Karpas-422 (cell line): ENCODE data around the gene RTL10. TPM values are rescaled to one million over a fixed set of nuclear protein-coding genes. Genes with fewer than 3 reads are reported as not detected.

Experiments
- DNase-seq: peaks from one replicate; pipeline ENCODE4 v3.0.0-alpha.2; 2015
- H2AFZ ChIP-seq: fragments of 200-600 bp; sonication (generic); 2 replicates; pipeline ENCODE4 v1.6.1; 2014; ENCODE audit warnings: antibody characterized with exemption, low read length, mixed read lengths
- H3K27ac ChIP-seq: fragments of 200-600 bp; sonication (generic); 2 replicates; pipeline ENCODE4 v1.5.1; 2014; ENCODE audit warnings: mild to moderate bottlenecking, low read length, moderate library complexity
- H3K27me3 ChIP-seq: fragments of 200-600 bp; sonication (generic); 2 replicates; pipeline ENCODE4 v1.6.1; 2014; ENCODE audit warnings: low read length, mixed read lengths
- H3K36me3 ChIP-seq: fragments of 200-600 bp; sonication (generic); 2 replicates; pipeline ENCODE4 v1.6.1; 2014; ENCODE audit warnings: low read length, mixed read lengths; ENCODE audit not compliant: insufficient read depth
- H3K4me1 ChIP-seq: fragments of 200-600 bp; sonication (generic); 2 replicates; pipeline ENCODE4 v1.6.1; 2014; ENCODE audit warnings: mild to moderate bottlenecking, low read length, mixed read lengths
- H3K4me2 ChIP-seq: fragments of 200-600 bp; sonication (generic); 2 replicates; pipeline ENCODE4 v1.6.1; 2014; ENCODE audit warnings: low read length, low read depth, mild to moderate bottlenecking; ENCODE audit not compliant: poor library complexity, severe bottlenecking
- H3K4me3 ChIP-seq: fragments of 200-600 bp; sonication (generic); 2 replicates; pipeline ENCODE4 v1.5.1; 2014; ENCODE audit warnings: mild to moderate bottlenecking, antibody characterized with exemption, low read length, mixed read lengths
- H3K79me2 ChIP-seq: fragments of 200-600 bp; sonication (generic); 2 replicates; pipeline ENCODE4 v1.6.1; 2014; ENCODE audit warnings: mild to moderate bottlenecking, low read length, mixed read lengths
- H3K9ac ChIP-seq: fragments of 200-600 bp; sonication (generic); 2 replicates; pipeline ENCODE4 v1.6.0; 2014; ENCODE audit warnings: low read length
- H3K9me2 ChIP-seq: fragments of 200-600 bp; sonication (generic), shearing (Covaris generic); replicated peaks from 2 replicates; pipeline ENCODE4 v1.6.0; 2014; ENCODE audit warnings: mild to moderate bottlenecking, low read length, moderate library complexity; ENCODE audit not compliant: insufficient read depth
- H3K9me3 ChIP-seq: fragments of 300-700, 200-600 bp; sonication (generic); 2 replicates; pipeline ENCODE4 v1.6.1; 2014; ENCODE audit warnings: low read length, mixed read lengths
- H4K20me1 ChIP-seq: fragments of 200-600 bp; sonication (generic); 2 replicates; pipeline ENCODE4 v1.6.1; 2014; ENCODE audit warnings: mild to moderate bottlenecking, antibody characterized with exemption, low read length, low read depth; ENCODE audit not compliant: insufficient read depth
- total RNA-seq: library from RNA; depleted of rRNA; stranded (reverse); fragments of >200 nt; shearing (Covaris generic); gene quantifications from 2 replicates; pipeline ENCODE4 v1.2.3, GENCODE V29; 2014; ENCODE audit warnings: low replicate concordance

RTL10 gene
- total RNA-seq, 1 experiment from 2014 or later: 6.5 TPM

DNA sequence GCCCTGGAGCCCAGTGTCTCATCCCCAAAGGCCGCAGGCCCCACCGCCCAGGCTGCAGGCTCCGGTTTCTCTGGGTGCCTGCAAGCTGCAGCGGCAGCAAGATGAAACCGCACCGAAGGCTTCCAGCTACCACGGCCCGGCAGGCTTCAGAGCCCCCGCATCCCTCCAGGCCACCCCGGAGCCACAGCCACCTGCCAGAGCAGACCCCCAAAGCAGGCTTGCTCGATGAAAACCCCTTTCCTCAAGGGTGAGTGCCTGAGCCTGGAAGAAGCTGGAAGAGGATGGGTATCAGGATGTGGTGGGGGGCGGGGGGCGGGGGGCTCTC is 24.5 kb upstream of the RTL10 start:
- no peak for DNase-seq
- Histone ChIP-seq H3K4me1 (peaks cover 5% of the 10 kb centered on the region), H3K36me3 (no peaks in the 10 kb centered on the region), H3K4me2 (no peak overlapping the region), H3K9ac (no peak overlapping the region), H2AFZ (no peak overlapping the region), H3K9me3 (no peaks in the 10 kb centered on the region), H3K4me3 (no peak overlapping the region), H3K9me2 (no peaks in the 10 kb centered on the region), H3K27ac (no peak overlapping the region), H3K27me3 (no peaks in the 10 kb centered on the region), H3K79me2 (no peaks in the 10 kb centered on the region), H4K20me1 (no peaks in the 10 kb centered on the region)

DNA sequence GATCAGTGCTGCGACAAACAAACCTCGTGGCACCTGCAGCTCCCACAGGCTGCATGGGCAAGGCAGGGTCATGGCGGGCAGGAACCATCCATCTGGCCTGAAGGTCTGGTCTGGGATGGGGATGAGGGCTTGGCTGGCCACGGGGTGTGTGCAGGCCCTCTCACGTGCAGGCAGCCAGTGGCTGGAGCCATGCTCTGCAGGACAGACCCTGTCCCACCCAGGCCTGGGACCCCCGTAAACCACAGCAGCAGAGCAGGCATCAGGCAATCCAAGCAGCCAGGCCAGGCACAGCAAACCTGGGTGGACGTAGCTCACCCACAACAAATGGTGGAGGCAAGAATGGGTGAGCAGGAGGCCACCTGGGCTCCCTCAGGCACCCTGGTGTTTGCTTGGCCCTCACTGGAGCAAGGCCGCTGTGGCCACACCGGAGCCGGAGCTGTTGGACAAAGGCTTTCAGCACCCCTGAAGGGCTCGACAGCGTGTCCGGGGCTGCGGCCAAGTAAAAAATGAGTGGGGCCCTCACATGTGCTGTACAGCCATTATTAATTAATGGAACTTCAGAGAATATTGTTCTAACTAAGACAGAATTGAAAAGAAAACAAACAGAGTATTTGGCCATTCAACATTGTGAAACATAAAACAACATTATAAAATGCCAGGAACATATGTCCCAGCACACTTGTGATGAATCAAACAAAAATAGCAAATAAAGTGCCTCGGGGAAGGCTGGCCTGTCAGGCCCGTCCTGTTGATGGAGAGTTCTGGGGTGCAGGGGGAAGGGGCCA is 24.0 kb upstream of the RTL10 start:
- Histone ChIP-seq H3K27me3 (no peaks in the 10 kb centered on the region), H3K79me2 (no peaks in the 10 kb centered on the region), H3K4me2 (no peak overlapping the region), H2AFZ (no peak overlapping the region), H3K9ac (no peak overlapping the region), H4K20me1 (no peaks in the 10 kb centered on the region), H3K36me3 (no peaks in the 10 kb centered on the region), H3K9me2 (no peaks in the 10 kb centered on the region), H3K4me3 (no peak overlapping the region), H3K27ac (no peak overlapping the region), H3K4me1 (peaks cover 5% of the 10 kb centered on the region), H3K9me3 (no peaks in the 10 kb centered on the region)
- DNase-seq: no peak

DNA sequence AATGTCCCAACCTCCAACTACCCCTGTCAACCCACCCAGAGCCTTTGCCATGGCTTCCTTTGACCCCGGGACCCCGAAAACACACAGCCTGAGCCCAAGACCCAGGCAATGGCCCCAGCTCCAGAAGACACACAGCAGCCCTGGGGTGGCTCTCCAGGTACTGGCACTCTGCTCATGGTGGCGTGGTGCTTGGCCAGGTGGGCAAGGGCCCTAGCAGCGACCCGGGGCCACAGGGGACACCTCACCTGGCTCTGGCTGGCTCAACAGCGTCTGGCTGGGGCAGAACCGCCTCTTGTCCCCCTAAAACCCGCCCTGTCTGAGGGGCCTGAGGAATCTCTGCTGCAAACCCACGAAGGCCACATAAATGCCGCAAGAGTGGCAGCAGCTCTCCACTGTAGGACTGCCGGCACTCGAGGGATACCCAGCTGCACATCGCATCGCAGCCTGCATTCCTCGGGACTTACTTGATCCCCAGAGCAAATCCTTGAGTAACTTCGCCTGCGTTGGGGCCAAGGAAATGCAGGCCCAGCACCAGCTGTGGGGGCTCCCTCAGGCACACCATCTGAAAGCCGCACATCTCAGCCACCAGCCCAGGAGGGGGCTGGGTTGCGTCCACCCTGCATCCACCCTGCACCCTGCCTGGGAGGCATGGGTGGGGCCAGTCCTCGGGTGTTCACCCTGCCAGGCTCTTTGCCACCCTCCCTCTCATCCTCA is 23.1 kb upstream of the RTL10 start:
- no peaks in the 10 kb centered on the region for H3K79me2 ChIP-seq
- DNase-seq: no peak
- no peaks in the 10 kb centered on the region for H3K9me2 ChIP-seq
- H3K36me3 ChIP-seq: no peaks in the 10 kb centered on the region
- H3K4me1 ChIP-seq: peaks cover 5% of the 10 kb centered on the region
- no peaks in the 10 kb centered on the region for H3K9me3 ChIP-seq
- H4K20me1 ChIP-seq: no peaks in the 10 kb centered on the region
- no peak overlapping the region for H3K9ac ChIP-seq
- no peak overlapping the region for H3K27ac ChIP-seq
- H3K27me3 ChIP-seq: no peaks in the 10 kb centered on the region
- H3K4me2 ChIP-seq: no peak overlapping the region
- no peak overlapping the region for H2AFZ ChIP-seq
- H3K4me3 ChIP-seq: no peak overlapping the region

DNA sequence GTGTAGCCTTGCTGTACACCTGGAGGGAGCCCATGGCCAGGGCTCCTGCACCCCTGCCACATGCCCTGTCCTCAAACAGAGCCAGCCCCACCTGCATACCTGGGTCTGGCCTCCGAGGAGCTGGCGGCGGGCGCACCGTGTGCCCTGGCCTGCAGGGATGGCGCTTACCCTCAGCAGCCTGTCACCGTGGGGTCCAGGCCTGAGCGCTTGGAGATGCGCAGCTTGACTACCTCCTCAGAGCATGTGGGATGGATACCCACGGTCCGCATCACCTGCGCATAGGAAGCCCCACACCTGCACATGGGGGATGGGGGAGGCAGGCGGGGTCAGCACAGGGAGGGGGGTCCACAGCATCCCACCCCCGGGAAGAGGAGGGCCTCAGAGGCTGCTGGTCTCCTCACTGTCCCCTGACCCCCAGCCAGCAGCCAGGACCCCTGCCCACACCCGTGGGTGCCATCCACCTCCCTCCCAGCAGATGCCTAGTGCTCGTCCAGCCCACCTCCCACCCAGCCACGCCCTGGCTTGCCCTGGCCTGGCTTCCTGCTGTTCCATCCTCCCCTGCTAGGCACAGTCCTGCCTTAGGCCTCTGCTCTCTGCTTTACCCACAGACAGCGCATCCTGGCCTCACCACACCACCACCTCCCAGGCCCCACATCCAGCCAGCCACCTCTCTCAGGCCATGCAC is 22.4 kb upstream of the RTL10 start:
- Histone ChIP-seq H2AFZ (no peak overlapping the region), H3K4me3 (no peak overlapping the region), H3K27me3 (no peaks in the 10 kb centered on the region), H3K4me2 (no peak overlapping the region), H3K9me2 (no peaks in the 10 kb centered on the region), H3K79me2 (no peaks in the 10 kb centered on the region), H3K9ac (no peak overlapping the region), H3K36me3 (no peaks in the 10 kb centered on the region), H3K4me1 (peaks cover 5% of the 10 kb centered on the region), H4K20me1 (no peaks in the 10 kb centered on the region), H3K27ac (no peak overlapping the region), H3K9me3 (no peaks in the 10 kb centered on the region)
- no peak for DNase-seq

DNA sequence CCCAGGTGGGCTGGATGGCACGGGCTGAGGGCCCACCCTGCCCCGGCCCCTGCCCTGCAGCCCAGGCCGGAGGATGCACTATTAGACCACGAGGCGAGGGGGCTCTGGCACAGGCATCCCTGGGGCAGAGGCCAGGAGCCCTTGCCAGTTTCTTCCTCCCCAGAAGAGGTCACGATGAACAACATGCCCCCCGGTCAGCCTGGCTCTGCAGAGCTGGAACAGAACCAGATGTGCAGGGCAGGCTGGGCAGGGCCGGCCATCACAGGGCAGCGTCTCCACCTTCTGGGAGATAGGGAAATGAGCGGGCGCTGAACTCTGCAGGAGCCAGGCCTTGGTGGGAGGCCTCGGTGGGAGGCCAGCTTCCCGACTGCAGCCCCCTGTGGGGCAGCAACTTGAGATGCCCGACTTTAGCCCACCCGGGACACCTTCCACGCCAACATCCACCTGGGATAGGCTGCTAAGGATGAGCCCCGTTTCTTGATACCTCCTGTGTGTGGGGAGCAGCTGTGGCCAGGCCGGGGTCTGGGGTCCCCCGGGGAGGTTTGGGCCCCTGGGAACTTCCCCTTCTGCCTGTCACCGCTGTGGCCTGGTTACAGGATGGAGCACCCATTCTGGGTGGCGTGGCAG is 21.8 kb upstream of the RTL10 start:
- Histone ChIP-seq H3K9me3 (no peaks in the 10 kb centered on the region), H3K9ac (no peak overlapping the region), H3K4me1 (no peaks in the 10 kb centered on the region), H2AFZ (no peak overlapping the region), H3K9me2 (no peaks in the 10 kb centered on the region), H3K36me3 (no peaks in the 10 kb centered on the region), H3K27me3 (no peaks in the 10 kb centered on the region), H4K20me1 (no peaks in the 10 kb centered on the region), H3K4me3 (no peak overlapping the region), H3K79me2 (no peaks in the 10 kb centered on the region), H3K4me2 (no peak overlapping the region), H3K27ac (no peak overlapping the region)
- DNase-seq: no peak

DNA sequence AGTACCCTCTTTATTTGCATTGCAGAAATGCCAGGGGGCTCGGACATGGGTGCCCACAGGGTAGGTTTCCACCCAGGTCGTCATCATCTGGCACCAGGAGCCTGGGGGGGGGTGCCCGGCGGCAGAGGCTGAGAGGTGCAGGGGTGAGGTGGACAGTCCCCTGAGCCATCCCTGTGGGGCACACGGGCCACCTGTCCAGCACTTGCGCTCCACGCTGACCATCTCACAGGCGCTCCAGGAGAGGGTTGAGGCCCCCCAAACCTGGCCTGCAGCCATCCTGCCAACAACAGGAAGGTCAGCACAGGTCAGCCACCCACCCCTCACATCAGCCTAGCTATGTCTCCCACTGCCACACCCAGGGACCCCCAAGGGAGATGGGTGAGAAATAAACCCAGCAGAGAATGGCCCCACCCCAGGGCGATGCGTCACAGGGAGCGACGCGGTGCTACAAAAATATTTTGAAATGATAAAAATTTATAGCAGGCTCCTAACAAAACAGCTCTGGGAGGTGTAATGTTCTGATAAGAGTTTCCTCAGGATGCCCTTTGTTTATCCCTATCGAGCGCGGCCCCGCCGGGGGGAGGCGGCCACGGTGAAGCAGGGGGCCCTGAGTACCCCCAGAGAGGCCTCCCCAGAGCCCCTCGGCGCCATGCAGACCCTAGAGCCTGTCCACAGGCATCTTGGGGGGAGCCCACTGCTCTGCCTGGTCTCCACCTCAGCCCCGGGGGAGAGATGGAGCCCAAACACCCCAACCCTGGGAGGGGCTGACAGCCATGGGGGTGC is 21.0 kb upstream of the RTL10 start:
- Histone ChIP-seq H3K4me1 (no peaks in the 10 kb centered on the region), H3K79me2 (no peaks in the 10 kb centered on the region), H3K4me3 (no peak overlapping the region), H3K9ac (no peak overlapping the region), H3K27ac (no peak overlapping the region), H3K9me3 (no peaks in the 10 kb centered on the region), H2AFZ (no peak overlapping the region), H3K36me3 (no peaks in the 10 kb centered on the region), H3K9me2 (no peaks in the 10 kb centered on the region), H3K27me3 (no peaks in the 10 kb centered on the region), H4K20me1 (no peaks in the 10 kb centered on the region), H3K4me2 (no peak overlapping the region)
- DNase-seq: no peak

DNA sequence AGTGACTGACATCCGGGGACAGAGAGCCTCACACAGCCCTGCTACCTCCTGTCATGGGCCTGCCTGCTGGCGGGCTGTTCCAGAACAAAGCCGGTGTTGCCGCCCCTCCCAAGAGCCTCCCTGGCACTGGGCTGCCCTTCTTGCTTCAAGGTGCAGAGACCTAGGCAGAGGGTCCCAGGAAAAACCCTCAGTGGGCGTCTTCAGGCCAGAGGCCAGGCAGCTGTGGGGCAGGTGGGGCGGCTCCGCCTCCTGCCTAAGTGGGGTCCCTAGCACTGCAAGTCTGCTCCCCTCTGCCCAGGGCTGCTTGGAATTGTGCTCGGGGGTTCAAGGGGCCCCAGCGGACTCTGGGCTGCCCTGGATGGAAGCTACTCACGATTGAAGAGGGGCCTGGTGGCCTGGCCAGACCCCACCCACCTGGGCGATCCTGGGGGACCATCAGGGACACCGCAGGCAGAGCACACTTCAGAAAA is 20.4 kb upstream of the RTL10 start:
- Histone ChIP-seq H3K9ac (no peak overlapping the region), H3K27me3 (no peaks in the 10 kb centered on the region), H3K4me1 (no peaks in the 10 kb centered on the region), H3K9me3 (no peaks in the 10 kb centered on the region), H3K4me3 (no peak overlapping the region), H3K36me3 (no peaks in the 10 kb centered on the region), H3K79me2 (no peaks in the 10 kb centered on the region), H4K20me1 (no peaks in the 10 kb centered on the region), H2AFZ (no peak overlapping the region), H3K4me2 (no peak overlapping the region), H3K9me2 (no peaks in the 10 kb centered on the region), H3K27ac (no peak overlapping the region)
- DNase-seq: no peak
